Fibroblast of lung (primary cell): ENCODE data around the gene ZNF143. TPM values are rescaled to one million over a fixed set of nuclear protein-coding genes. Genes with fewer than 3 reads are reported as not detected.

Experiments used
- DNase-seq, 2 donors: peaks; one replicate each; pipeline versions ENCODE4 v3.0.0 to v3.0.0-alpha.2; 2010; ENCODE audit warnings: low read depth in 2 of 2
- H2AFZ ChIP-seq: 2 replicates; pipeline ENCODE4 v1.5.1; 2012; ENCODE audit warnings: low read length, control low read depth, inconsistent platforms
- H3K27ac ChIP-seq: 2 replicates; pipeline ENCODE4 v1.5.1; 2011; ENCODE audit warnings: low read length, control low read depth; ENCODE audit not compliant: insufficient read depth
- H3K27me3 ChIP-seq: 2 replicates; pipeline ENCODE4 v1.5.1; 2011; ENCODE audit warnings: mild to moderate bottlenecking, low read length; ENCODE audit not compliant: control insufficient read depth, insufficient read depth
- H3K36me3 ChIP-seq: 2 replicates; pipeline ENCODE4 v1.5.1; 2011; ENCODE audit warnings: low read length; ENCODE audit not compliant: control insufficient read depth, insufficient read depth
- H3K4me1 ChIP-seq: 2 replicates; pipeline ENCODE4 v1.5.1; 2011; ENCODE audit warnings: low read length; ENCODE audit not compliant: control insufficient read depth, insufficient read depth; ENCODE audit errors: extremely low read depth
- H3K4me2 ChIP-seq: 2 replicates; pipeline ENCODE4 v1.5.1; 2011; ENCODE audit warnings: low read length, control low read depth; ENCODE audit not compliant: insufficient read depth; ENCODE audit errors: extremely low read depth
- H3K4me3 ChIP-seq, 4 experiments: fragments of 200-600 bp in 1 of 4; sonication (generic) in 1 of 4; replicated peaks in 1 of 4; 2 replicates each; pipeline ENCODE4 v1.5.1; 2011 to 2016; ENCODE audit warnings: low read length in 4 of 4, low read depth in 3 of 4, mild to moderate bottlenecking in 3 of 4, control low read depth in 2 of 4, inconsistent platforms in 1 of 4, mixed read lengths in 1 of 4; ENCODE audit not compliant: insufficient read depth in 1 of 4; ENCODE audit errors: control extremely low read depth in 1 of 4
- H3K79me2 ChIP-seq: 2 replicates; pipeline ENCODE4 v1.5.1; 2012; ENCODE audit warnings: mild to moderate bottlenecking, low read length, inconsistent platforms; ENCODE audit not compliant: control insufficient read depth, insufficient read depth
- H3K9ac ChIP-seq: 2 replicates; pipeline ENCODE4 v1.5.1; 2011; ENCODE audit warnings: mild to moderate bottlenecking, low read length, control low read depth; ENCODE audit not compliant: insufficient read depth
- H3K9me3 ChIP-seq: 2 replicates; pipeline ENCODE4 v1.5.1; 2012; ENCODE audit warnings: low read depth, low read length; ENCODE audit not compliant: control insufficient read depth, insufficient read depth
- H4K20me1 ChIP-seq: 2 replicates; pipeline ENCODE4 v1.5.1; 2011; ENCODE audit warnings: low read length; ENCODE audit not compliant: control insufficient read depth, insufficient read depth; ENCODE audit errors: extremely low read depth
- CTCF ChIP-seq, 2 donors: IDR thresholded peaks in 1 of 2; conservative IDR thresholded peaks in 1 of 2; 1 replicate in 1 of 2; 2 replicates in 1 of 2; pipeline ENCODE4 v1.5.1; 2011 to 2012; ENCODE audit warnings: low read length in 2 of 2, control low read depth in 1 of 2, inconsistent platforms in 1 of 2, low read depth in 1 of 2, mild to moderate bottlenecking in 1 of 2
- EZH2 ChIP-seq: IDR thresholded peaks from 2 replicates; pipeline ENCODE4 v1.5.1; 2012; ENCODE audit warnings: low read length, control low read depth, mild to moderate bottlenecking; ENCODE audit errors: missing control alignments
- polyA plus RNA-seq, 2 donors: library from polyadenylated mRNA; depleted of rRNA in 1 of 2; stranded (reverse) in 1 of 2; unstranded in 1 of 2; fragments of >200 nt; gene quantifications; 2 replicates each; pipeline ENCODE4 v1.2.1, GENCODE V29; 2011 to 2012; ENCODE audit warnings: missing spikeins in 1 of 2
- total RNA-seq: library from RNA; depleted of rRNA; stranded (reverse); fragments of >200 nt; gene quantifications from 2 replicates; pipeline ENCODE4 v1.2.1, GENCODE V29; 2014

Gene ZNF143
- total and polyA plus RNA-seq, 2 donors (not counting 1 experiment from before 2014, with no cell fraction given): 22.6 to 36.2 TPM

- Histone ChIP-seq H3K27ac (peak overlapping the region; percentile 77), H3K79me2 (no peaks in the 10 kb centered on the region), H2AFZ (no peak overlapping the region), H3K36me3 (no peaks in the 10 kb centered on the region), H3K4me3 (no peak overlapping the region), H3K4me1 (peaks cover 19% of the 10 kb centered on the region), H3K27me3 (no peaks in the 10 kb centered on the region), H4K20me1 (no peaks in the 10 kb centered on the region), H3K9ac (peak overlapping the region; percentile 10), H3K4me2 (peak overlapping the region; percentile 28), H3K9me3 (no peaks in the 10 kb centered on the region)
- no peak for DNase-seq
- TF ChIP-seq EZH2 (no peak), CTCF (conservative IDR thresholded peaks at IDR 0.05 in 1 of 2, IDR thresholded peaks at IDR 0.05 in 1 of 2; ENCODE audit: low read depth in 1 of 2, low read length in 2 of 2) (no peak)
Observed at GRCh38 chr11:9568161-9568853, 107.5 kb downstream of the ZNF143 start.

- no peak for TF ChIP-seq CTCF (conservative IDR thresholded peaks at IDR 0.05 in 1 of 2, IDR thresholded peaks at IDR 0.05 in 1 of 2; ENCODE audit: low read depth in 1 of 2, low read length in 2 of 2)
- TF ChIP-seq EZH2: no peak
- Histone ChIP-seq H4K20me1 (no peaks in the 10 kb centered on the region), H3K27ac (peak overlapping the region; percentile 77), H3K4me1 (peaks cover 19% of the 10 kb centered on the region), H3K79me2 (peaks cover 5% of the 10 kb centered on the region), H2AFZ (no peak overlapping the region), H3K36me3 (no peaks in the 10 kb centered on the region), H3K27me3 (no peaks in the 10 kb centered on the region), H3K4me3 (peak overlapping the region in 2 of 4 experiments; percentile 11 to 32), H3K4me2 (peak overlapping the region; percentile 71), H3K9ac (peak overlapping the region; percentile 35), H3K9me3 (no peaks in the 10 kb centered on the region)
- DNase-seq: peak; percentile 91 to 95
Observed at GRCh38 chr11:9568854-9569587, 108.2 kb downstream of the ZNF143 start.

GRCh38 chr11:9569588-9570164, 108.9 kb downstream of the ZNF143 start:
- no peak overlapping the region for H2AFZ ChIP-seq
- H3K27ac ChIP-seq: peak overlapping the region; percentile 77
- H3K4me3 ChIP-seq: no peak overlapping the region

More at GRCh38 chr11:9569588-9570164, 108.9 kb downstream of the ZNF143 start:
- peaks cover 19% of the 10 kb centered on the region for H3K4me1 ChIP-seq
- H4K20me1 ChIP-seq: no peaks in the 10 kb centered on the region
- TF ChIP-seq CTCF (conservative IDR thresholded peaks at IDR 0.05 in 1 of 2, IDR thresholded peaks at IDR 0.05 in 1 of 2; ENCODE audit: low read depth in 1 of 2, low read length in 2 of 2) (no peak), EZH2 (no peak)
- H3K4me2 ChIP-seq: peak overlapping the region; percentile 71
- peaks cover 11% of the 10 kb centered on the region for H3K79me2 ChIP-seq
- H3K9me3 ChIP-seq: no peaks in the 10 kb centered on the region
- H3K27me3 ChIP-seq: no peaks in the 10 kb centered on the region
- no peaks in the 10 kb centered on the region for H3K36me3 ChIP-seq
- H3K9ac ChIP-seq: peak overlapping the region; percentile 35
- no peak for DNase-seq
